A549 (cell line): ENCODE measurements around the gene DNMT3A. TPM values are rescaled to one million over a fixed set of nuclear protein-coding genes. Genes with fewer than 3 reads are reported as not detected.

Experiments used
- ATAC-seq, 2 experiments: fragments of 200-7000 bp in 1 of 2; fragments of >200 bp in 1 of 2; cut with Nextera tagmentation in 1 of 2; cut with Tn5 transposase in 1 of 2; 3 replicates each; pipeline versions ENCODE4 v1.8.0 to v1.9.1; 2018 to 2020; ENCODE audit warnings: mild to moderate bottlenecking in 1 of 2, moderate library complexity in 1 of 2
- CTCF ChIA-PET: fragments of 300-600 bp; sonication (Branson Sonifier 250); formaldehyde crosslinking; extraction: SDS; loops from one replicate; lab custom pipeline; 2021; ENCODE audit warnings: antibody characterized with exemption, inconsistent platforms; lab: Yijun Ruan, JAX
- POLR2A ChIA-PET: fragments of 350-600 bp; formaldehyde crosslinking; extraction: SDS; loops from one replicate; lab custom pipeline; 2021; ENCODE audit warnings: antibody characterized with exemption, inconsistent platforms; lab: Yijun Ruan, JAX
- DNase-seq, 2 experiments: peaks; one replicate each; pipeline versions ENCODE4 v3.0.0 to v3.0.0-alpha.2; 2011 to 2016; ENCODE audit warnings: low read depth in 1 of 2, low spot score in 1 of 2
- FAIRE-seq: peaks from 2 replicates; lab custom pipeline; 2011; peaks lifted over from hg19 to GRCh38; lab: Jason Lieb, UNC
- H3K27ac ChIP-seq, 2 experiments: fragments of >200 bp; sonication (Bioruptor Twin); formaldehyde crosslinking; 3 replicates each; pipeline ENCODE4 v1.5.1; 2016 to 2017
- H3K4me1 ChIP-seq: fragments of >200 bp; sonication (Bioruptor Twin); formaldehyde crosslinking; 3 replicates; pipeline ENCODE4 v1.6.1; 2016
- H3K4me2 ChIP-seq: fragments of >200 bp; sonication (Bioruptor Twin); formaldehyde crosslinking; 3 replicates; pipeline ENCODE4 v1.6.1; 2016
- H3K4me3 ChIP-seq: fragments of >200 bp; sonication (Bioruptor Twin); formaldehyde crosslinking; 3 replicates; pipeline ENCODE4 v1.5.1; 2016
- H3K9me3 ChIP-seq: fragments of >200 bp; sonication (Bioruptor Twin); formaldehyde crosslinking; 3 replicates; pipeline ENCODE4 v1.6.1; 2016
- EHMT2 ChIP-seq: fragments of 200-600 bp; sonication (generic); IDR thresholded peaks from 2 replicates; pipeline ENCODE4 v1.6.1; 2016; ENCODE audit warnings: antibody characterized with exemption, low read depth, mild to moderate bottlenecking, moderate library complexity
- EP300 ChIP-seq, 2 experiments: fragments of >200 bp; sonication (Bioruptor Twin); formaldehyde crosslinking; IDR thresholded peaks; 2 replicates in 1 of 2; 3 replicates in 1 of 2; pipeline ENCODE4 v1.6.1; 2016 to 2017
- FOSB ChIP-seq: fragments of 250-450 bp; sonication (Bioruptor Pico); IDR thresholded peaks from 2 replicates; pipeline ENCODE4 v1.5.0; 2020; ENCODE audit warnings: mild to moderate bottlenecking, moderate library complexity
- FOSL2 ChIP-seq, 2 experiments: fragments of 450-650 bp in 1 of 2; fragments of >200 bp in 1 of 2; sonication (Bioruptor Twin) in 1 of 2; formaldehyde crosslinking; IDR thresholded peaks; 2 replicates each; pipeline versions ENCODE4 v1.5.0 to v1.6.1; 2016 to 2020; ENCODE audit warnings: mild to moderate bottlenecking in 1 of 2, moderate library complexity in 1 of 2
- HDAC2 ChIP-seq: fragments of 200-600 bp; sonication (generic); IDR thresholded peaks from 2 replicates; pipeline ENCODE4 v1.6.1; 2016
- JUN ChIP-seq, 2 experiments: fragments of >200 bp; sonication (Bioruptor Twin); formaldehyde crosslinking; IDR thresholded peaks; 2 replicates in 1 of 2; 3 replicates in 1 of 2; pipeline ENCODE4 v1.6.1; 2016 to 2017
- KDM5A ChIP-seq: fragments of 200-600 bp; sonication (generic); IDR thresholded peaks from 2 replicates; pipeline ENCODE4 v1.6.1; 2016; ENCODE audit warnings: antibody characterized with exemption, mild to moderate bottlenecking
- MYC ChIP-seq: IDR thresholded peaks from 2 replicates; pipeline ENCODE4 v1.6.1; 2012; ENCODE audit warnings: mild to moderate bottlenecking, inconsistent platforms, low read length, improper control_type of control experiment, borderline replicate concordance
- NPAS2 ChIP-seq: fragments of 250-450 bp; sonication (Bioruptor Pico); IDR thresholded peaks from 2 replicates; pipeline ENCODE4 v1.8.0; 2022; ENCODE audit warnings: mild to moderate bottlenecking, moderate library complexity, borderline replicate concordance
- POLR2A ChIP-seq: IDR thresholded peaks from 2 replicates; pipeline ENCODE4 v1.6.1; 2012; ENCODE audit warnings: mild to moderate bottlenecking, low read length
- POLR2AphosphoS2 ChIP-seq: conservative IDR thresholded peaks from 2 replicates; pipeline ENCODE4 v1.6.1; 2012; ENCODE audit warnings: low read length, improper control_type of control experiment, inconsistent platforms
- RCOR1 ChIP-seq: fragments of 150-350 bp; IDR thresholded peaks from 2 replicates; pipeline ENCODE4 v1.6.1; 2014; ENCODE audit warnings: antibody characterized with exemption, low read length, low read depth
- RNF2 ChIP-seq: fragments of 200-600 bp; sonication (generic); IDR thresholded peaks from 2 replicates; pipeline ENCODE4 v1.6.1; 2016; ENCODE audit warnings: low read depth, mild to moderate bottlenecking, antibody characterized with exemption, moderate library complexity, borderline replicate concordance
- TP53 ChIP-seq: fragments of 250-450 bp; sonication (Bioruptor Pico); IDR thresholded peaks from 2 replicates; pipeline ENCODE4 v1.5.0; 2021; ENCODE audit warnings: mild to moderate bottlenecking, moderate library complexity
- ZFP36 ChIP-seq: fragments of 450-650 bp; IDR thresholded peaks from 2 replicates; pipeline ENCODE4 v1.6.1; 2014; ENCODE audit warnings: borderline replicate concordance; ENCODE audit not compliant: partially characterized antibody
- ZNF302 ChIP-seq: fragments of 250-450 bp; sonication (Bioruptor Pico); IDR thresholded peaks from 2 replicates; pipeline ENCODE4 v1.9.0; 2021; ENCODE audit warnings: inconsistent platforms, mild to moderate bottlenecking, moderate library complexity
- ZSCAN20 ChIP-seq: fragments of 250-450 bp; sonication (Bioruptor Pico); IDR thresholded peaks from 2 replicates; pipeline ENCODE4 v1.8.0; 2022; ENCODE audit warnings: mild to moderate bottlenecking, moderate library complexity
- WGBS: methylation state at CpG from one replicate; pipeline ENCODE4 v1.1.6; 2017; ENCODE audit errors: missing lambda C conversion rate; 5-methylcytosine and 5-hydroxymethylcytosine counted together
- polyA plus RNA-seq, 4 experiments: library from polyadenylated mRNA; depleted of rRNA in 3 of 4; stranded (reverse); fragments of >200 nt; fragmentation: RNase III in 1 of 4; extraction: RNeasy Plus Mini Kit Qiagen cat#74134 plus additional on column Dnase treatment in 1 of 4; gene quantifications; 2 replicates in 3 of 4; 3 replicates in 1 of 4; pipeline ENCODE4 v1.2.3, GENCODE V29; 2011 to 2017
- TF ChIP-seq, protein P1 (sequence below): fragments of >200 bp; sonication (Bioruptor Twin); formaldehyde crosslinking; IDR thresholded peaks from 3 replicates; pipeline ENCODE4 v1.5.1; 2016
- TF ChIP-seq, protein P2 (sequence below): fragments of 250-450 bp; sonication (Bioruptor Pico); IDR thresholded peaks from 2 replicates; pipeline ENCODE4 v1.5.0; 2020; ENCODE audit warnings: low read depth, mild to moderate bottlenecking, moderate library complexity
- TF ChIP-seq, protein P3 (sequence below): IDR thresholded peaks from 2 replicates; pipeline ENCODE4 v1.6.1; 2012
- TF ChIP-seq, protein P4 (sequence below): fragments of >200 bp; sonication (Bioruptor Twin); formaldehyde crosslinking; IDR thresholded peaks from 3 replicates; pipeline ENCODE4 v1.6.1; 2016
- TF ChIP-seq, protein P5 (sequence below): fragments of 450-650 bp; IDR thresholded peaks from 2 replicates; pipeline ENCODE4 v1.6.1; 2014; ENCODE audit warnings: antibody characterized with exemption
- TF ChIP-seq, protein P6 (sequence below): IDR thresholded peaks from 2 replicates; pipeline ENCODE4 v1.6.1; 2012; ENCODE audit warnings: low read depth, borderline replicate concordance

The DNMT3A gene
- polyA plus RNA-seq, 2 of the 4 experiments (the other 2 are of a cell fraction): 4.4 to 11.9 TPM

DNA sequence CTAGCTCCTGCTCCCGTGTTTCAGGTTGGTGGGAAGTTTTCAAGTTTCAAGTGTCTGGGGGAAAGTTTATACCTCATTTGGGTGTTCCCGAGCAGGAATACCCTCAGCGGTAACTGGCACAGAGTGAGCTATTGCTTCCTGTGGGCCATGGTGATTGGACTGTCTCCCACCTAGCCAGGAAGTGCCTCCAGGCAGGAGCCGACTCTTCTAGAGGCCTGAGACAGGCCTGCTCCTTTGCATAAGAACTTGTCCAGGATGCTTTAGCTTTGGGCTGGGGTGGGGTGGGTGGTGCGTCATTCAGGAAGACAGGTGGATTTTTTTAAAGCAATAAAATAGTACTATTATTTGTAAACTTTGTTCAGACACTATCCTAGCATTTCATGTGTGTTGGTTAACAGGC, 23.5 kb upstream of the DNMT3A start:
- FAIRE-seq: no peak
- DNase-seq: no peak

DNA sequence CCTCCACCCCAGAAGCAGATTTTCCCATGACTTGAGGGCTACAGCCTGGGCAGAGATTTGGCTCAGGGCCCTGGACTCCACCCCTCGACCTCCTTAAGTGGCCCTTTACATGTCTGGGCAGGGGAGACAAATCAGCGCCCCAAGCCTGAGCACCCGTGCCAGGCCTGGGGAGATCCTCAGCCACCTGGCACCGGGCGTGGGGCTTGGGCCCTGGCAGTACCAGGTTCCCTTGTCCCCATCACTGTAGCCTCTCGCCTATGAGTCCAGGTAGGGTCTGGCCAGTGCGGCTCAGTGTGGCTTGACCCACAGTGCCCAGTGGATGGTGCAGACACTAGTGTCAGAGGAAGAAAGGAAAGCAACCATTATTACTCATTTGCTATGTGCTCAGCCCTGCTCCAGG, 22.0 kb upstream of the DNMT3A start:
- peaks cover 7% of the 10 kb centered on the region; the same call in 2 of the 3 replicates for H3K4me1 ChIP-seq
- no peak overlapping the region for H3K4me3 ChIP-seq
- no peak for ATAC-seq
- FAIRE-seq: no peak
- DNase-seq: no peak
- no peak overlapping the region for H3K27ac ChIP-seq
- H3K9me3 ChIP-seq: no peaks in the 10 kb centered on the region
- TF ChIP-seq KDM5A: no peak
- TF ChIP-seq RCOR1: no peak
- no peak for TF ChIP-seq FOSL2 (IDR thresholded peaks at IDR 0.05)
- TF ChIP-seq FOSL2 (CRISPR knock-in tag; IDR thresholded peaks at IDR 0.05): no peak
- TF ChIP-seq HDAC2: no peak
- TF ChIP-seq ZNF302 (CRISPR knock-in tag): no peak
- no peak for TF ChIP-seq NPAS2 (CRISPR knock-in tag)
- TF ChIP-seq JUN (IDR thresholded peaks at IDR 0.05): no peak
- no peak for TF ChIP-seq EHMT2
- TF ChIP-seq, protein P1, sequence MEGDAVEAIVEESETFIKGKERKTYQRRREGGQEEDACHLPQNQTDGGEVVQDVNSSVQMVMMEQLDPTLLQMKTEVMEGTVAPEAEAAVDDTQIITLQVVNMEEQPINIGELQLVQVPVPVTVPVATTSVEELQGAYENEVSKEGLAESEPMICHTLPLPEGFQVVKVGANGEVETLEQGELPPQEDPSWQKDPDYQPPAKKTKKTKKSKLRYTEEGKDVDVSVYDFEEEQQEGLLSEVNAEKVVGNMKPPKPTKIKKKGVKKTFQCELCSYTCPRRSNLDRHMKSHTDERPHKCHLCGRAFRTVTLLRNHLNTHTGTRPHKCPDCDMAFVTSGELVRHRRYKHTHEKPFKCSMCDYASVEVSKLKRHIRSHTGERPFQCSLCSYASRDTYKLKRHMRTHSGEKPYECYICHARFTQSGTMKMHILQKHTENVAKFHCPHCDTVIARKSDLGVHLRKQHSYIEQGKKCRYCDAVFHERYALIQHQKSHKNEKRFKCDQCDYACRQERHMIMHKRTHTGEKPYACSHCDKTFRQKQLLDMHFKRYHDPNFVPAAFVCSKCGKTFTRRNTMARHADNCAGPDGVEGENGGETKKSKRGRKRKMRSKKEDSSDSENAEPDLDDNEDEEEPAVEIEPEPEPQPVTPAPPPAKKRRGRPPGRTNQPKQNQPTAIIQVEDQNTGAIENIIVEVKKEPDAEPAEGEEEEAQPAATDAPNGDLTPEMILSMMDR: no peak
- TF ChIP-seq TP53 (CRISPR knock-in tag): no peak
- no peak for TF ChIP-seq EP300 (IDR thresholded peaks at IDR 0.05)
- ChIA-PET POLR2A (interaction anchor here (0.6 kb wide), 1 partner anchor 13 kb away, joined by 3 read pairs; no protein-coding TSS in a partner anchor), CTCF (interaction anchor here (0.7 to 3.0 kb wide), 5 partner anchors 11 to 1360 kb away, joined by 5 to 45 read pairs (median 24); partner anchors contain the start of gene DNMT3A)
- H3K4me2 ChIP-seq: no peak overlapping the region
- 70% methylated on average over 4 of the region's 7 CpGs for WGBS

More for the DNA sequence above, 23.5 kb upstream of the DNMT3A start:
- H3K9me3 ChIP-seq: no peaks in the 10 kb centered on the region
- TF ChIP-seq POLR2AphosphoS2 (no peak), RCOR1 (no peak), ZSCAN20 (no peak), POLR2A (no peak), FOSL2 (IDR thresholded peaks at IDR 0.05) (no peak), FOSL2 (CRISPR knock-in tag; IDR thresholded peaks at IDR 0.05) (no peak)
- TF ChIP-seq, protein P2, sequence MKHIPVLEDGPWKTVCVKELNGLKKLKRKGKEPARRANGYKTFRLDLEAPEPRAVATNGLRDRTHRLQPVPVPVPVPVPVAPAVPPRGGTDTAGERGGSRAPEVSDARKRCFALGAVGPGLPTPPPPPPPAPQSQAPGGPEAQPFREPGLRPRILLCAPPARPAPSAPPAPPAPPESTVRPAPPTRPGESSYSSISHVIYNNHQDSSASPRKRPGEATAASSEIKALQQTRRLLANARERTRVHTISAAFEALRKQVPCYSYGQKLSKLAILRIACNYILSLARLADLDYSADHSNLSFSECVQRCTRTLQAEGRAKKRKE: no peak
- TF ChIP-seq, protein P3, sequence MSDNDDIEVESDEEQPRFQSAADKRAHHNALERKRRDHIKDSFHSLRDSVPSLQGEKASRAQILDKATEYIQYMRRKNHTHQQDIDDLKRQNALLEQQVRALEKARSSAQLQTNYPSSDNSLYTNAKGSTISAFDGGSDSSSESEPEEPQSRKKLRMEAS: no peak
- TF ChIP-seq, protein P4, sequence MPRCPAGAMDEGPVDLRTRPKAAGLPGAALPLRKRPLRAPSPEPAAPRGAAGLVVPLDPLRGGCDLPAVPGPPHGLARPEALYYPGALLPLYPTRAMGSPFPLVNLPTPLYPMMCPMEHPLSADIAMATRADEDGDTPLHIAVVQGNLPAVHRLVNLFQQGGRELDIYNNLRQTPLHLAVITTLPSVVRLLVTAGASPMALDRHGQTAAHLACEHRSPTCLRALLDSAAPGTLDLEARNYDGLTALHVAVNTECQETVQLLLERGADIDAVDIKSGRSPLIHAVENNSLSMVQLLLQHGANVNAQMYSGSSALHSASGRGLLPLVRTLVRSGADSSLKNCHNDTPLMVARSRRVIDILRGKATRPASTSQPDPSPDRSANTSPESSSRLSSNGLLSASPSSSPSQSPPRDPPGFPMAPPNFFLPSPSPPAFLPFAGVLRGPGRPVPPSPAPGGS: no peak
- no peak overlapping the region for H3K4me3 ChIP-seq
- peaks cover 7% of the 10 kb centered on the region; the same call in 2 of the 3 replicates for H3K4me1 ChIP-seq
- ChIA-PET POLR2A (interaction anchor here (0.7 kb wide), 1 partner anchor 324 kb away, joined by 3 read pairs; no protein-coding TSS in a partner anchor), CTCF (interaction anchor here (1.0 to 3.0 kb wide), 6 partner anchors 10 to 156 kb away, joined by 3 to 45 read pairs (median 4); no protein-coding TSS in a partner anchor)
- no peak overlapping the region for H3K27ac ChIP-seq
- WGBS: 63% methylated on average over 5 of the region's 5 CpGs
- no peak for ATAC-seq
- no peak overlapping the region for H3K4me2 ChIP-seq

DNA sequence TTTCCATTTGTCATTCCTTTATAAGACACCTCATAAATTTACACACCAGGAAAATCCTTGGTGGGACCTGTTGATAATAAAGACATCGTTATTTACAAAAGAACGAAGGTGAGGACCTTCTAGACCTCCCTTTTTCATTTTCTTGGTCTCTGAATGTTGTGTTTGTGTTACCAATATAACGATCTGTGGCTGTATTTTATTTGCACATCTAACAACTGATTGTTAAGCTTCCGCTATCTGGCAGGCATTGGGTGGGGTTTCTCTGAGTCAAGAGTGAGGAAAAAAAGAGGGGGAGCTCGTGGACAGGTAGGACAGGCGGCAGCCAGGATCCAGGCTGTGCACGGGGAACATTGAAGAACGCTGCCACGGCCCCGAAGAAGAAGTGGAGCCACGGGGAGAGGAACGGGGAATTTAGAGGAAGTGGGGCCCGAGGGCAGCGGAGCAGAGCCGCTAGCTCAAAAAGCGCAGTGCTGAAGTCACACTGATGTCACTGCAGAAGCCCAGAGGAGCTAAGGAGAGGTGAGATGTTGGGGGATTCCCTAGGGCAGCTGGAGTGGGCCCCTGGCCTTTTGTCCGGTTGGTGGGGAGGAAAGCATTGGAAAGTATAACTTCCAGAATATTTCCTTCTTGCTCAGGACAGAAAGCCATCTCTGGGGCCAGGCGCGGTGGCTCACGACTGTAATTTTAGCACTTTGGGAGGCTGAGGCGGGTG, 20.9 kb upstream of the DNMT3A start:
- Histone ChIP-seq H3K9me3 (no peaks in the 10 kb centered on the region), H3K27ac (peak overlapping the region; percentile 58 to 79), H3K4me2 (peak overlapping the region; percentile 81), H3K4me1 (peaks cover 7% of the 10 kb centered on the region; the same call in 2 of the 3 replicates), H3K4me3 (peak overlapping the region; percentile 30)
- POLR2A ChIA-PET: interaction anchor here (0.9 to 1.3 kb wide), 2 partner anchors 13 to 20 kb away, joined by 3 to 4 read pairs; partner anchors contain the start of gene DNMT3A
- ATAC-seq (no peak), FAIRE-seq (peak; percentile 86), DNase-seq (no peak)
- WGBS: 81% methylated on average over 21 of the region's 21 CpGs
- CTCF ChIA-PET: interaction anchor here (0.6 to 3.0 kb wide), 58 partner anchors 10 to 337 kb away, joined by 3 to 62 read pairs (median 4); partner anchors contain the start of gene DNMT3A
- TF ChIP-seq ZFP36 (no peak), FOSL2 (IDR thresholded peaks at IDR 0.05) (no peak), FOSL2 (CRISPR knock-in tag; IDR thresholded peaks at IDR 0.05) (no peak), POLR2AphosphoS2 (no peak), MYC (no peak), FOSB (CRISPR knock-in tag) (no peak), JUN (IDR thresholded peaks at IDR 0.05) (no peak), RNF2 (no peak), HDAC2 (no peak), ZSCAN20 (no peak)
- TF ChIP-seq, protein P3: no peak
- TF ChIP-seq, protein P5, sequence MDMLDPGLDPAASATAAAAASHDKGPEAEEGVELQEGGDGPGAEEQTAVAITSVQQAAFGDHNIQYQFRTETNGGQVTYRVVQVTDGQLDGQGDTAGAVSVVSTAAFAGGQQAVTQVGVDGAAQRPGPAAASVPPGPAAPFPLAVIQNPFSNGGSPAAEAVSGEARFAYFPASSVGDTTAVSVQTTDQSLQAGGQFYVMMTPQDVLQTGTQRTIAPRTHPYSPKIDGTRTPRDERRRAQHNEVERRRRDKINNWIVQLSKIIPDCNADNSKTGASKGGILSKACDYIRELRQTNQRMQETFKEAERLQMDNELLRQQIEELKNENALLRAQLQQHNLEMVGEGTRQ: no peak
- TF ChIP-seq, protein P6, sequence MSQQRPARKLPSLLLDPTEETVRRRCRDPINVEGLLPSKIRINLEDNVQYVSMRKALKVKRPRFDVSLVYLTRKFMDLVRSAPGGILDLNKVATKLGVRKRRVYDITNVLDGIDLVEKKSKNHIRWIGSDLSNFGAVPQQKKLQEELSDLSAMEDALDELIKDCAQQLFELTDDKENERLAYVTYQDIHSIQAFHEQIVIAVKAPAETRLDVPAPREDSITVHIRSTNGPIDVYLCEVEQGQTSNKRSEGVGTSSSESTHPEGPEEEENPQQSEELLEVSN: no peak
